ENCODE measurements around the gene IL17C. TPM values are rescaled to one million over a fixed set of nuclear protein-coding genes. Genes with fewer than 3 reads are reported as not detected.

IL17C gene
- total RNA-seq, 1 donor from 2014 or later = 0.29 TPM

DNA sequence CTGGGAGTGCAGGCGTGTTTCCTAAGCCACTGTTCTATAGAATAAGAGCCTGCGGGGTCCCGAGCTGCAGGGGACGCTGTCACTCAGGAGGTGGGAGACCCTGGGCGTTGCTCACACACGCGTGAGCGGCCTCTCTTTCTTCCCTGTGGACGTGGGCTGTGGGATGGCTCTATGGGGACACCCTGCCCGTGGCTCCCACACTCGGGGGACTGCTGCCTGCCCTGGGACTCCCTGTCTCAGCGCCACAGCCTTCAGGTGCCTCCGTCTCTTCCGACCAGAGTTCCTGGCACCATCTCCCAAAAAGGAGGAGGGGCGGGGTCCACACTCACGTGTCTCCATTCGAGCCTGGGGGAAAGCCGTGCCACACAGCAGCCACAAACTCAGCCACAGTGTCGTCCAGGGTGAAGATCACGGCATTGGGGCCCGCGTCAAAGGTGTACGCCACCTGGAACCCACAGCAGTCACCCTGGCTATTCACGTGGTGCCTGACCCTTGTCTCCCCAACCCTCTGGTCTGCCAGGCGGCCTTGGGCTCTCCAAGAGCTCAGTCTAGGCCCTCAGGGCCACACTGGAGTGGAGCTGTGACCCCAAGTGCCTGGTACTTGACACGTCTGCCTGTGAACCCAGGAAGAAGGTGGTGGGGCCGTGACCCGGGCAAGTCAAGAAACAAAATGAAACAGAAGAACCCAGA is 16.1 kb downstream of the IL17C start:
- Histone ChIP-seq H3K36me3 (ENCODE audit: control insufficient read depth, insufficient read depth, low read length) (peaks cover 2% of the 10 kb centered on the region), H3K4me3 (ENCODE audit: low read depth, low read length) (no peak overlapping the region), H3K27me3 (ENCODE audit: control insufficient read depth, insufficient read depth, low read length) (no peaks in the 10 kb centered on the region)
- TF ChIP-seq, protein P1, sequence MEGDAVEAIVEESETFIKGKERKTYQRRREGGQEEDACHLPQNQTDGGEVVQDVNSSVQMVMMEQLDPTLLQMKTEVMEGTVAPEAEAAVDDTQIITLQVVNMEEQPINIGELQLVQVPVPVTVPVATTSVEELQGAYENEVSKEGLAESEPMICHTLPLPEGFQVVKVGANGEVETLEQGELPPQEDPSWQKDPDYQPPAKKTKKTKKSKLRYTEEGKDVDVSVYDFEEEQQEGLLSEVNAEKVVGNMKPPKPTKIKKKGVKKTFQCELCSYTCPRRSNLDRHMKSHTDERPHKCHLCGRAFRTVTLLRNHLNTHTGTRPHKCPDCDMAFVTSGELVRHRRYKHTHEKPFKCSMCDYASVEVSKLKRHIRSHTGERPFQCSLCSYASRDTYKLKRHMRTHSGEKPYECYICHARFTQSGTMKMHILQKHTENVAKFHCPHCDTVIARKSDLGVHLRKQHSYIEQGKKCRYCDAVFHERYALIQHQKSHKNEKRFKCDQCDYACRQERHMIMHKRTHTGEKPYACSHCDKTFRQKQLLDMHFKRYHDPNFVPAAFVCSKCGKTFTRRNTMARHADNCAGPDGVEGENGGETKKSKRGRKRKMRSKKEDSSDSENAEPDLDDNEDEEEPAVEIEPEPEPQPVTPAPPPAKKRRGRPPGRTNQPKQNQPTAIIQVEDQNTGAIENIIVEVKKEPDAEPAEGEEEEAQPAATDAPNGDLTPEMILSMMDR (IDR thresholded peaks at IDR 0.05; ENCODE audit: insufficient read depth, low read length, poor library complexity, severe bottlenecking) = no peak
- DNase-seq (ENCODE audit: low read depth) = no peak

DNA sequence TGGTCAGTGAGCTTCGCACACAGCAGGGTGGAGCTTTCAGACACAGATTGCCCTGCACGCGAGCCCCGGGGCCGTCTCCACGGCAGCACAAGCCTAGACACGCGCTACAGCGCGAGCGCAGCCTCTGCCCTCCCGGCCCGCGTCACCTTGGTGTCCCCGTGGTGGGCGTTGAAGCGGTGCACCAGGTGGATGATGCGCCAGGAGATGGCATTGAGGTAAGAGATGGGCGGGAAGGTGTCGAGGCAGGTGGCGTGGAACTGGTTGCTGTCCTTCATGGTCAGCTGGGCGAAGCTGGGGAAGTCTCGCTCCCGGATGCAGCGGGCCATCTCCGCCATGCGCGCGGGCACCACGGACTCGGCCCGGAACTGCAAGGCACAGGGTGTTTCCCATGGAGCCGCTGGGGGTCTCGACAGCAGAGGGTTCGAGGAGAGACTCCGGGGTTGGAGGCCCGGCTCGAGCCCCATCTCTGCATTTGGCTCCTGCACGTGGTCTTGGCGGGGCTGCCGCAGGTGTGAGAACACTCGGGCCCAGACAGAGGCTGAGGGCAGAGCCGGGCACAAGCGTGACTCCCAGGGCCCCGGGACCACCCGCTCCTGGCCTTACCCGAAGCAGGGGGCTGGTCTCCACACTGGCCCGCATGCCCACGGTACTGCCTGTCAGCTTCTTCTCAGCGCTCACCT is 16.8 kb downstream of the IL17C start:
- Histone ChIP-seq H3K4me3 (ENCODE audit: low read depth, low read length) (no peak overlapping the region), H3K36me3 (ENCODE audit: control insufficient read depth, insufficient read depth, low read length) (peaks cover 2% of the 10 kb centered on the region), H3K27me3 (ENCODE audit: control insufficient read depth, insufficient read depth, low read length) (no peaks in the 10 kb centered on the region)
- TF ChIP-seq, protein P1 (IDR thresholded peaks at IDR 0.05; ENCODE audit: insufficient read depth, low read length, poor library complexity, severe bottlenecking) = no peak
- DNase-seq (ENCODE audit: low read depth) = no peak

DNA sequence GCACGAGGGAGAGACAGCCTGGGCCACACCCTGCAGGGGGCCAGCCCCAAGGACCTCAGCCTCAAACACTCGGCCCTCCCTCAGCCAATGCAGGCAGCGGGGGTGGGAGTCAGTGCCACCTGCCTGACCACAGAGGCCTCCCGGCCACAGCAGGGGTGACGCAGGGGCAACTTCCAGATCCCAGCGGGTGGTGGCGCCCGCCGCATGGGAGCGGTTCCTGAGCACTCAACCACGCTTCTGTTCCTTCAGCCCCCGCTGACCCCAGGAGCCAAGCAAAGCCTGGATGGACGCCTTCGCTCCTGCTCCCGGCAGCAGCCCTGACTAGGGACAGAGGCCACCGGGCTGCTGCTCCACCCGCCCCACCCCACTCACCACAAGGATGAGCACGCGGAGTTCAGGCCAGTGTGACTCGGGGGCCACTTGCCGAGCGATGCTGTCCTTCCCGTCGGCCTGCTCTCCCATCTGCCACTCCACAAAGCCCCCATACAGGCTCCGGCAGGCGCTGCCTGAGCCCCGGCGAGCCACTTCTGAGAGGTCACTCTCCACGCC is 17.4 kb downstream of the IL17C start:
- H3K36me3 ChIP-seq (ENCODE audit: control insufficient read depth, insufficient read depth, low read length) = peaks cover 2% of the 10 kb centered on the region
- TF ChIP-seq, protein P1 (IDR thresholded peaks at IDR 0.05; ENCODE audit: insufficient read depth, low read length, poor library complexity, severe bottlenecking) = no peak
- DNase-seq (ENCODE audit: low read depth) = no peak
- no peak overlapping the region for H3K4me3 ChIP-seq (ENCODE audit: low read depth, low read length)
- no peaks in the 10 kb centered on the region for H3K27me3 ChIP-seq (ENCODE audit: control insufficient read depth, insufficient read depth, low read length)

DNA sequence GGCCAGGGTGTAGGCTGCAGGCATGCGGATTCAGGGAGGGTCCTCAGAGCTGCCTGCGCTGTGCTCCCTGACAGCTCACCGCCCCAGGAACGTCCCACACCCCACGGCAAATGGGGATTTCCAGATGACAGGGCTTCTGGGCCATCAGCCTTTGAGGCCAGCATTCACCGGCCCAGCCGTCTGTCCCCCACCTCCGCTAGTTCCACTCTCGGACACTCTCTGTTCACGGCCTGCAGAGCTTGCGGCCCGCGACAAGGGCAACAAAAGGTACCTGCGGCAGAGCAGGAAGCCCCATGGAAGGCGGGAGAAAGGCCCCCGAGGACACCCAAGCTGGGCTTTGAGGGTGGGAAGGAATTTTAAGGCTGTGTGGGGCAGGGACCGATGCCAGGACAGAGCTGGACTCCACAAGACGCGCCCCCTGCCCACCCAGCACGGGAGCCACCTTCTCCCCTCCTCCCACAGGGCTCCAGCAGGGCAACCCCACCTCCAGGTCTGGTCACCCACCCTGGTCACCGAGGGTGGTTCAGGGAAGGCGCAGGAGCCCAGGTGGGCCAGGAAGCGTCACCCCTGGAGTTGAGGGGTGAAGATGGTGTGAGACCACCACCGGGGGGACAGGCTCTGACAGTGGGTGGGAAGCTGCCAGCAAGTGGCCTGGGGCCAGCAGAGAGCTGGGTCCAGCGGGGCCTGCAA is 18.1 kb downstream of the IL17C start:
- no peak overlapping the region for H3K4me3 ChIP-seq (ENCODE audit: low read depth, low read length)
- no peaks in the 10 kb centered on the region for H3K27me3 ChIP-seq (ENCODE audit: control insufficient read depth, insufficient read depth, low read length)
- no peak for DNase-seq (ENCODE audit: low read depth)
- TF ChIP-seq, protein P1 (IDR thresholded peaks at IDR 0.05; ENCODE audit: insufficient read depth, low read length, poor library complexity, severe bottlenecking) = no peak
- H3K36me3 ChIP-seq (ENCODE audit: control insufficient read depth, insufficient read depth, low read length) = peaks cover 2% of the 10 kb centered on the region

DNA sequence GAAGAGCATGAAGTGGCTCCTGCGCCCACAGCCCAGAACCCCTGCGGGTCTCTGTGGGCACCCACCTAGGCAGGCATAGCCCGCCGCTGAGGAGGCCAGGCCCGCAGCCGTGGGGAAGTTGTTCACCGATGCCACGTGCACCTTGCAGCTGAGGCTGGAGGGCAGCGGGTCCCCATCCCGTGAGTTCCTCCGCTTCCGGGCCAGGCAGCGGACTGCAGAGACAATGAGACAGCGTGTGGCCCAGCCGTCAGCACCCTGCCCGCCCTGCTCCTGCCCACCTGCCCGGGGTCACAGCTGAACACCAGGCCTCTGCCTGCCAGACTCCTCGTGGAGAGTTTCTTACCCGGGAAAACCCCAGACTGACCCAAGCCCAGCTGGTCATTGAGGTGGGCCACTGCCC is 19.0 kb downstream of the IL17C start:
- TF ChIP-seq, protein P1 (IDR thresholded peaks at IDR 0.05; ENCODE audit: insufficient read depth, low read length, poor library complexity, severe bottlenecking) = no peak
- peaks cover 2% of the 10 kb centered on the region for H3K36me3 ChIP-seq (ENCODE audit: control insufficient read depth, insufficient read depth, low read length)

More for the DNA sequence above, 19.0 kb downstream of the IL17C start:
- no peak for DNase-seq (ENCODE audit: low read depth)
- Histone ChIP-seq H3K27me3 (ENCODE audit: control insufficient read depth, insufficient read depth, low read length) (no peaks in the 10 kb centered on the region), H3K4me3 (ENCODE audit: low read depth, low read length) (no peak overlapping the region)

Measured in kidney epithelial cell (primary cell).